GM13977 (cell line): ENCODE measurements around the gene KCNG2.

ENCODE experiments used
- DNase-seq: peaks from one replicate; pipeline ENCODE4 v3.0.0; 2012; ENCODE audit warnings: low spot score
- CTCF ChIP-seq: IDR thresholded peaks from 2 replicates; pipeline ENCODE4 v1.5.1; 2012; ENCODE audit warnings: mild to moderate bottlenecking, control low read depth; ENCODE audit not compliant: insufficient read depth; ENCODE audit errors: extremely low read depth, missing control alignments
- in situ Hi-C: fragments of 300-500 bp; cut with MboI; formaldehyde crosslinking; loops from one replicate; pipeline ENCODE4 v1.12.0; 2022; ENCODE audit warnings: low sequenced_read_pairs, low pct_unique_long_range_greater_than_20kb, mixed read lengths, inconsistent platforms; ENCODE audit not compliant: unreplicated experiment

KCNG2 gene

GRCh38 chr18:79753391-79753851, 44.3 kb upstream of the KCNG2 start:
- in situ Hi-C loops = no loop called here
- no peak for DNase-seq
- no peak for TF ChIP-seq CTCF

GRCh38 chr18:79754022-79754761, 43.5 kb upstream of the KCNG2 start:
- in situ Hi-C loops = no loop called here
- TF ChIP-seq CTCF = no peak
- DNase-seq = no peak

- no peak for TF ChIP-seq CTCF
- in situ Hi-C loops = no loop called here
- no peak for DNase-seq
Measured at GRCh38 chr18:79754831-79755351, 42.8 kb upstream of the KCNG2 start.

- in situ Hi-C loops = no loop called here
- no peak for TF ChIP-seq CTCF
- DNase-seq = no peak
Measured at GRCh38 chr18:79755496-79756142, 42.1 kb upstream of the KCNG2 start.

GRCh38 chr18:79756143-79756500, 41.6 kb upstream of the KCNG2 start:
- DNase-seq = no peak
- in situ Hi-C loops = no loop called here

GRCh38 chr18:79756826-79757225, 40.9 kb upstream of the KCNG2 start:
- TF ChIP-seq CTCF = no peak
- DNase-seq = no peak
- in situ Hi-C loops = no loop called here

More at GRCh38 chr18:79756143-79756500, 41.6 kb upstream of the KCNG2 start:
- no peak for TF ChIP-seq CTCF
